Measurements from ENCODE around the gene GALNT14. TPM values are rescaled to one million over a fixed set of nuclear protein-coding genes. Genes with fewer than 3 reads are reported as not detected.

Gene GALNT14
- total and polyA plus RNA-seq, 2 of the 13 experiments (the other 11 are each of a cell fraction or from before 2014, with no cell fraction given) = not detected

GRCh38 chr2:31083234-31083993, 54.8 kb downstream of the GALNT14 start (continued):
- TF ChIP-seq HINFP (CRISPR knock-in tag; IDR thresholded peaks at IDR 0.05; ENCODE audit: low read depth) = no peak
- no peak for TF ChIP-seq ADNP (CRISPR knock-in tag; IDR thresholded peaks at IDR 0.05)
- no peak for TF ChIP-seq ISX (CRISPR knock-in tag; conservative IDR thresholded peaks at IDR 0.05)
- no peak for TF ChIP-seq PRMT3 (CRISPR knock-in tag; IDR thresholded peaks at IDR 0.05; ENCODE audit: borderline replicate concordance, low read depth)
- TF ChIP-seq ZNF331 (CRISPR knock-in tag; IDR thresholded peaks at IDR 0.05) = no peak
- TF ChIP-seq CEBPB (IDR thresholded peaks at IDR 0.05; ENCODE audit: borderline replicate concordance, low read depth, low read length) = peak; percentile 74; the same call in 1 of the 2 replicates
- TF ChIP-seq CEBPG (CRISPR knock-in tag; IDR thresholded peaks at IDR 0.05) = peak; percentile 34; the same call in 1 of the 2 replicates
- no peak for TF ChIP-seq SMAD1 (CRISPR knock-in tag; IDR thresholded peaks at IDR 0.05; ENCODE audit: borderline replicate concordance, low read depth)
- no peak for TF ChIP-seq ERF (CRISPR knock-in tag; IDR thresholded peaks at IDR 0.05)
- no peak for TF ChIP-seq TBP (CRISPR knock-in tag; IDR thresholded peaks at IDR 0.05)
- TF ChIP-seq FOXP1 (IDR thresholded peaks at IDR 0.05) = no peak
- no peak for TF ChIP-seq FOXP1 (CRISPR knock-in tag; IDR thresholded peaks at IDR 0.05)
- no peak for TF ChIP-seq ZBTB14 (CRISPR knock-in tag; IDR thresholded peaks at IDR 0.05)
- TF ChIP-seq HNF4A (CRISPR knock-in tag; IDR thresholded peaks at IDR 0.05) = peak; percentile 73
- TF ChIP-seq AHDC1 (CRISPR knock-in tag; IDR thresholded peaks at IDR 0.05; ENCODE audit: borderline replicate concordance) = no peak
- TF ChIP-seq HBP1 (CRISPR knock-in tag; IDR thresholded peaks at IDR 0.05; ENCODE audit: low read depth) = no peak
- no peak for TF ChIP-seq ZNF800 (CRISPR knock-in tag; IDR thresholded peaks at IDR 0.05)
- TF ChIP-seq ZSCAN29 (CRISPR knock-in tag; conservative IDR thresholded peaks at IDR 0.05) = no peak
- no peak for TF ChIP-seq GABPA (IDR thresholded peaks at IDR 0.05; ENCODE audit: low read depth, low read length)
- TF ChIP-seq GABPA (CRISPR knock-in tag; IDR thresholded peaks at IDR 0.05; ENCODE audit: low read depth) = no peak
